ENCODE measurements around the gene TAF5L. TPM values are rescaled to one million over a fixed set of nuclear protein-coding genes. Genes with fewer than 3 reads are reported as not detected.

The TAF5L gene
- total RNA-seq (ENCODE audit: low replicate concordance), result 8.5 and 12.3 TPM in 2 replicates

DNA sequence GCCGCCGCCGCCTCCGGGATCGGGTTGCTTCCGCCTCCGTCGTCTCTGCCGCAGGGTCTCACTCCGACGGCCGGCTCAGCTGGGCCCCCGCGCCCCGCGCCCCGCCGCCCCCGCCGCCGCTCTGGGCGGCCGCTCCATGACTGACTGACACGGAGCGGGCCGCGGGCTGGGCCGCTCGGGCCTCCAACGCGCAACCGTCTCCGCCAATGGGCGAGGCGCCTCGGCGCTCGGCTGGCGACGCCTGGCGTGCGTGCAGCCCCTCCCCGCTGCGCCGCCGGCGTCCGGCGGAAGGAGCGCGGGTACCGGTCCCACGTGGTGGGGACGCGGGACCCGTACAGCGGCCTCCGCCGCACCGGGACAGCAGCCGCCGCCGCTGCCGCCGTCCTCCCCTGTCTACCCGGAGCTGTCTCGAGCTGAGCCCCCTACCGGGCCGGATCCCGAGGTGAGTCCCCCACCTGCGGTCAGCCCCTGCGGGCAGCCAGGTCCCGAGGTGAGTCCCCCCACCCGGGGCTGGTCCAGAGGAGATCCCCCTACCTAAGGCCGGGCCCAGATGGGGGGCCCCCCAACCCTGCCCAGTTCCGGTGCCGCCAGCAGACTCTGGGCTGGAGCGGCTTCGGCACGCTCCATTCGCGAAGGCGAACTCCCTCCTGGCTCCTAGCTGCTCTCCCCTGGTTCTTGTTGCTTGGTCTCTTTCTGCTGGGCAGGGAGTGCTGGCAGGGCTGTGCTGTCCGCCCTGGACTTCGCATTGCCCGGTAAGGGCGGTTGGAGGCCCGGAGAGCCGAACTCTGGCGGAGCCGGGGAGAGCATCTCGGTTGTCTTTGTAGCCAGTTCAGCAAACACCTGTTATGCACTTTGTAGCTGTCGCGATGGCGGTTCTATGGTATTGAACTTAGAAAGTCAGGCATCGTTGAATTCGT, at the start of gene TAF5L, which contains the start of gene URB2:
Gene TAF5L (minus strand): TSS at position 208 of the 917 bp plus-strand sequence. CDS start 11,640 bp downstream, outside the sequence.
Gene URB2 (plus strand): TSS at position 333 of the 917 bp plus-strand sequence. CDS start 1,387 bp downstream, outside the sequence.
- Mint-ChIP-seq H3K4me1 (peaks cover 25% of the 10 kb centered on the region), H3K9me3 (no peaks in the 10 kb centered on the region), H3K27ac (peak within 1 kb of the TSS; percentile 2), H3K27me3 (ENCODE audit: insufficient read depth, low read depth) (peaks cover 2% of the 10 kb centered on the region), H3K36me3 (peaks cover 3% of the 10 kb centered on the region), H3K4me3 (peak within 1 kb of the TSS; percentile 100)
- Histone ChIP-seq H3K4me1 (peaks cover 16% of the 10 kb centered on the region), H4K20me1 (ENCODE audit: low read depth) (peaks cover 46% of the 10 kb centered on the region), H2AFZ (replicated peaks) (peak within 1 kb of the TSS; percentile 81), H3K27me3 (no peaks in the 10 kb centered on the region), H3K9ac (peak within 1 kb of the TSS; percentile 56), H3K36me3 (no peaks in the 10 kb centered on the region), H3K79me2 (ENCODE audit: low read depth) (peaks cover 93% of the 10 kb centered on the region), H3F3A (ENCODE audit: low read depth) (peaks cover 13% of the 10 kb centered on the region), H3K4me2 (peak within 1 kb of the TSS; percentile 95), H3K9me3 (ENCODE audit: low read depth) (no peaks in the 10 kb centered on the region), H3K27ac (peak within 1 kb of the TSS; percentile 75), H3K4me3 (peak within 1 kb of the TSS; percentile 85)
- peak; percentile 97 for DNase-seq (ENCODE audit: low spot score)
- TF ChIP-seq EZH2 (IDR thresholded peaks at IDR 0.05), result no peak

DNA sequence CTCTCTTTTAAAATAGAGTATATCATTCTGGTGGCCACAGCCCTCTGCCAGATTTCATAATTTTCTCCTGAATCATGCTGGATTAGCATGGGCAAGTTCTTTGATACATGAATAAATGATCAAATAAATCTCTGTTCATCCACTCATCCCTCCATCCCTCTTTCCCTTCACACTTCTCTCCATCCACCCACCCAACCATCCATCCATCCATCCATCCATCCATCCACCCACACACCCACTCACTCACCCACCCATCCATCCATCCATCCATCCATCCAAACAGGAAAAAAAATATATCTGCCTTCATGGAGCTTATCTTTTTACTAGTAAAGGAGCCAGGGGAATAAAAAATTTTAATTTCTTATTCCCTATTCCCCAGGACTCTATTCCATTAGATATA, 49.5 kb upstream of the TAF5L start:
- no peak overlapping the region for H2AFZ ChIP-seq (replicated peaks)
- H3K27ac Mint-ChIP-seq, result no peak overlapping the region
- no peaks in the 10 kb centered on the region for H3K9me3 ChIP-seq (ENCODE audit: low read depth)
- no peak for DNase-seq (ENCODE audit: low spot score)
- H3K27me3 Mint-ChIP-seq (ENCODE audit: insufficient read depth, low read depth), result peaks cover 2% of the 10 kb centered on the region
- H3K9me3 Mint-ChIP-seq, result no peaks in the 10 kb centered on the region
- H3F3A ChIP-seq (ENCODE audit: low read depth), result no peaks in the 10 kb centered on the region
- H3K79me2 ChIP-seq (ENCODE audit: low read depth), result no peaks in the 10 kb centered on the region
- no peak overlapping the region for H3K4me2 ChIP-seq
- H3K4me3 Mint-ChIP-seq, result no peak overlapping the region
- no peaks in the 10 kb centered on the region for H3K27me3 ChIP-seq
- H3K36me3 Mint-ChIP-seq, result no peaks in the 10 kb centered on the region
- H3K4me1 ChIP-seq, result no peaks in the 10 kb centered on the region
- no peaks in the 10 kb centered on the region for H4K20me1 ChIP-seq (ENCODE audit: low read depth)
- H3K4me3 ChIP-seq, result no peak overlapping the region
- no peak overlapping the region for H3K9ac ChIP-seq
- H3K4me1 Mint-ChIP-seq, result no peaks in the 10 kb centered on the region
- H3K36me3 ChIP-seq, result no peaks in the 10 kb centered on the region
- TF ChIP-seq EZH2phosphoT487 (IDR thresholded peaks at IDR 0.05) (no peak), EZH2 (IDR thresholded peaks at IDR 0.05) (no peak)
- TF ChIP-seq, protein P1, sequence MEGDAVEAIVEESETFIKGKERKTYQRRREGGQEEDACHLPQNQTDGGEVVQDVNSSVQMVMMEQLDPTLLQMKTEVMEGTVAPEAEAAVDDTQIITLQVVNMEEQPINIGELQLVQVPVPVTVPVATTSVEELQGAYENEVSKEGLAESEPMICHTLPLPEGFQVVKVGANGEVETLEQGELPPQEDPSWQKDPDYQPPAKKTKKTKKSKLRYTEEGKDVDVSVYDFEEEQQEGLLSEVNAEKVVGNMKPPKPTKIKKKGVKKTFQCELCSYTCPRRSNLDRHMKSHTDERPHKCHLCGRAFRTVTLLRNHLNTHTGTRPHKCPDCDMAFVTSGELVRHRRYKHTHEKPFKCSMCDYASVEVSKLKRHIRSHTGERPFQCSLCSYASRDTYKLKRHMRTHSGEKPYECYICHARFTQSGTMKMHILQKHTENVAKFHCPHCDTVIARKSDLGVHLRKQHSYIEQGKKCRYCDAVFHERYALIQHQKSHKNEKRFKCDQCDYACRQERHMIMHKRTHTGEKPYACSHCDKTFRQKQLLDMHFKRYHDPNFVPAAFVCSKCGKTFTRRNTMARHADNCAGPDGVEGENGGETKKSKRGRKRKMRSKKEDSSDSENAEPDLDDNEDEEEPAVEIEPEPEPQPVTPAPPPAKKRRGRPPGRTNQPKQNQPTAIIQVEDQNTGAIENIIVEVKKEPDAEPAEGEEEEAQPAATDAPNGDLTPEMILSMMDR (IDR thresholded peaks at IDR 0.05), result no peak
- H3K27ac ChIP-seq, result no peak overlapping the region

DNA sequence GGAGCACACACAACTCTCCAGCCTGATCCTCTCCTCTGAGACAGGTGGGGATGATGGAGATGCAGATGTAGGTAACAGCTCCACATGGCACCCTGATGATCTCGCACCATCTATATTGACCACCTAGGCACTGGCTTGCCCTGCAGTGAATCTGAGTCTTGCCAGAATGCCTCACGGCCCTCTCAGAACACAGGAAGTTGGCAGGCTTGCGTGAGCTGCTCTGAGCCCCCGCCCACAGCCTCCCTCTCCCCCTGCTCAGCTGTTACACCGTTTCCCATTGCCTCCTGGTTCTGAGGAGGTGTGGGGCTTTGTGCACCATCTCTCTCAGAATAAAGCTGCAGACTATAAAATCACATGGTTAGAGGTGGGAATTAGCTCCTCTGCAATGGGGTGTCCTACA, 48.1 kb upstream of the TAF5L start:
- H3K79me2 ChIP-seq (ENCODE audit: low read depth), result no peaks in the 10 kb centered on the region
- no peak overlapping the region for H3K9ac ChIP-seq
- no peaks in the 10 kb centered on the region for H3K36me3 ChIP-seq
- no peaks in the 10 kb centered on the region for H4K20me1 ChIP-seq (ENCODE audit: low read depth)
- H2AFZ ChIP-seq (replicated peaks), result no peak overlapping the region
- H3K4me3 ChIP-seq, result no peak overlapping the region
- Mint-ChIP-seq H3K27me3 (ENCODE audit: insufficient read depth, low read depth) (peaks cover 2% of the 10 kb centered on the region), H3K27ac (no peak overlapping the region), H3K36me3 (no peaks in the 10 kb centered on the region), H3K4me1 (no peaks in the 10 kb centered on the region), H3K4me3 (no peak overlapping the region), H3K9me3 (no peaks in the 10 kb centered on the region)
- no peaks in the 10 kb centered on the region for H3K9me3 ChIP-seq (ENCODE audit: low read depth)
- no peaks in the 10 kb centered on the region for H3K27me3 ChIP-seq
- no peak overlapping the region for H3K4me2 ChIP-seq
- H3K4me1 ChIP-seq, result no peaks in the 10 kb centered on the region
- TF ChIP-seq EZH2 (IDR thresholded peaks at IDR 0.05), result no peak
- TF ChIP-seq EZH2phosphoT487 (IDR thresholded peaks at IDR 0.05), result no peak
- TF ChIP-seq, protein P1 (IDR thresholded peaks at IDR 0.05), result no peak
- H3F3A ChIP-seq (ENCODE audit: low read depth), result no peaks in the 10 kb centered on the region
- H3K27ac ChIP-seq, result no peak overlapping the region
- no peak for DNase-seq (ENCODE audit: low spot score)

- Histone ChIP-seq H3K9ac (no peak overlapping the region), H3K27ac (no peak overlapping the region), H3K79me2 (ENCODE audit: low read depth) (no peaks in the 10 kb centered on the region), H3K27me3 (no peaks in the 10 kb centered on the region), H3K4me2 (no peak overlapping the region), H2AFZ (replicated peaks) (no peak overlapping the region), H3F3A (ENCODE audit: low read depth) (no peaks in the 10 kb centered on the region), H3K4me1 (no peaks in the 10 kb centered on the region), H3K4me3 (no peak overlapping the region), H4K20me1 (ENCODE audit: low read depth) (no peaks in the 10 kb centered on the region), H3K9me3 (ENCODE audit: low read depth) (no peaks in the 10 kb centered on the region), H3K36me3 (no peaks in the 10 kb centered on the region)
- Mint-ChIP-seq H3K4me3 (no peak overlapping the region), H3K9me3 (no peaks in the 10 kb centered on the region), H3K4me1 (no peaks in the 10 kb centered on the region), H3K27me3 (ENCODE audit: insufficient read depth, low read depth) (peaks cover 2% of the 10 kb centered on the region), H3K36me3 (peaks cover 3% of the 10 kb centered on the region), H3K27ac (no peak overlapping the region)
- no peak for DNase-seq (ENCODE audit: low spot score)
- no peak for TF ChIP-seq EZH2phosphoT487 (IDR thresholded peaks at IDR 0.05)
- TF ChIP-seq, protein P1 (IDR thresholded peaks at IDR 0.05), result no peak
- no peak for TF ChIP-seq EZH2 (IDR thresholded peaks at IDR 0.05)
Measured at GRCh38 chr1:229672246-229672645, 46.3 kb upstream of the TAF5L start.
